Neural cell (in vitro differentiated cells): Measurements from ENCODE around the gene TIGD3. TPM values are rescaled to one million over a fixed set of nuclear protein-coding genes. Genes with fewer than 3 reads are reported as not detected.

Experiments
- H2AFZ ChIP-seq: fragments of 200-600, 300-800 bp; sonication (generic), shearing (Covaris generic); 2 replicates; pipeline ENCODE4 v1.6.0; 2014; ENCODE audit warnings: low read depth, mild to moderate bottlenecking, antibody characterized with exemption, low read length, moderate library complexity
- H3F3A ChIP-seq: fragments of 200-600 bp; shearing (Covaris generic); 2 replicates; pipeline ENCODE4 v1.6.1; 2016; ENCODE audit warnings: mild to moderate bottlenecking, moderate library complexity, mixed read lengths, antibody characterized with exemption, low read length; ENCODE audit not compliant: insufficient read depth, poor library complexity, severe bottlenecking
- H3K27ac ChIP-seq: fragments of 200-600, 300-800 bp; sonication (generic), shearing (Covaris generic); 2 replicates; pipeline ENCODE4 v1.5.1; 2014; ENCODE audit warnings: mild to moderate bottlenecking, low read length, moderate library complexity
- H3K27me3 ChIP-seq: fragments of 300-800, 200-600 bp; sonication (generic), shearing (Covaris generic); 2 replicates; pipeline ENCODE4 v1.6.0; 2014; ENCODE audit warnings: mild to moderate bottlenecking, low read depth, low read length, moderate library complexity; ENCODE audit not compliant: insufficient read depth
- H3K36me3 ChIP-seq: fragments of 300-800, 200-600 bp; sonication (generic), shearing (Covaris generic); 2 replicates; pipeline ENCODE4 v1.5.1; 2014; ENCODE audit warnings: mild to moderate bottlenecking, antibody characterized with exemption, low read length, moderate library complexity; ENCODE audit not compliant: insufficient read depth
- H3K4me2 ChIP-seq: fragments of 300-800, 200-600 bp; sonication (generic), shearing (Covaris generic); 2 replicates; pipeline ENCODE4 v1.6.0; 2014; ENCODE audit warnings: mild to moderate bottlenecking, low read length
- H3K4me3 ChIP-seq: fragments of 300-800, 200-600 bp; sonication (generic), shearing (Covaris generic); 2 replicates; pipeline ENCODE4 v1.5.1; 2014; ENCODE audit warnings: mild to moderate bottlenecking, low read length, moderate library complexity
- H3K79me2 ChIP-seq: fragments of 200-600 bp; shearing (Covaris generic); replicated peaks from 2 replicates; pipeline ENCODE4 v1.6.0; 2014; ENCODE audit warnings: mild to moderate bottlenecking, low read length, moderate library complexity; ENCODE audit not compliant: insufficient read depth
- H3K9ac ChIP-seq: fragments of 300-800, 200-600 bp; sonication (generic), shearing (Covaris generic); 2 replicates; pipeline ENCODE4 v1.6.1; 2016; ENCODE audit warnings: mild to moderate bottlenecking, low read length, mixed read lengths
- H3K9me2 ChIP-seq: fragments of 200-600 bp; shearing (Covaris generic); 2 replicates; pipeline ENCODE4 v1.6.1; 2016; ENCODE audit warnings: mild to moderate bottlenecking, low read length, mixed read lengths; ENCODE audit not compliant: insufficient read depth
- H3K9me3 ChIP-seq: fragments of 200-600, 300-800 bp; sonication (generic), shearing (Covaris generic); 2 replicates; pipeline ENCODE4 v1.6.1; 2016; ENCODE audit warnings: mild to moderate bottlenecking, mixed run types, low read length, moderate library complexity, mixed read lengths
- H4K20me1 ChIP-seq: fragments of 200-600 bp; shearing (Covaris generic); 2 replicates; pipeline ENCODE4 v1.6.1; 2016; ENCODE audit warnings: mild to moderate bottlenecking, mixed run types; ENCODE audit not compliant: insufficient read depth
- EP300 ChIP-seq: fragments of 450-650 bp; conservative IDR thresholded peaks from 2 replicates; pipeline ENCODE4 v1.6.1; 2014; ENCODE audit warnings: antibody characterized with exemption, mild to moderate bottlenecking, moderate library complexity; ENCODE audit not compliant: poor library complexity, severe bottlenecking
- EZH2 ChIP-seq: fragments of 200-600, 300-800 bp; shearing (Covaris generic), sonication (generic); IDR thresholded peaks from 2 replicates; pipeline ENCODE4 v1.6.1; 2014; ENCODE audit warnings: antibody characterized with exemption, low read length, borderline replicate concordance, mild to moderate bottlenecking; ENCODE audit not compliant: insufficient read depth, poor library complexity, severe bottlenecking
- MXI1 ChIP-seq: fragments of 450-650 bp; conservative IDR thresholded peaks from 2 replicates; pipeline ENCODE4 v1.6.1; 2014; ENCODE audit warnings: antibody characterized with exemption, mild to moderate bottlenecking; ENCODE audit not compliant: poor library complexity, severe bottlenecking
- POLR2AphosphoS5 ChIP-seq: IDR thresholded peaks from 2 replicates; pipeline ENCODE4 v1.6.1; 2012
- RAD21 ChIP-seq: fragments of 450-650 bp; conservative IDR thresholded peaks from 2 replicates; pipeline ENCODE4 v1.6.1; 2014; ENCODE audit warnings: antibody characterized with exemption, mild to moderate bottlenecking, moderate library complexity
- SMC3 ChIP-seq: fragments of 450-650 bp; conservative IDR thresholded peaks from 2 replicates; pipeline ENCODE4 v1.6.1; 2014; ENCODE audit warnings: antibody characterized with exemption, mild to moderate bottlenecking, moderate library complexity; ENCODE audit not compliant: poor library complexity
- TAF1 ChIP-seq: IDR thresholded peaks from 2 replicates; pipeline ENCODE4 v1.6.1; 2012; ENCODE audit warnings: low read depth
- polyA plus RNA-seq: library from polyadenylated mRNA; depleted of rRNA; stranded (reverse); fragments of >200 nt; gene quantifications from 2 replicates; pipeline ENCODE4 v1.2.3, GENCODE V29; 2014
- TF ChIP-seq, protein P1 (sequence below): fragments of 450-650 bp; IDR thresholded peaks from 2 replicates; pipeline ENCODE4 v1.5.1; 2014; ENCODE audit warnings: antibody characterized with exemption, mild to moderate bottlenecking, moderate library complexity; ENCODE audit not compliant: poor library complexity, severe bottlenecking
- TF ChIP-seq, protein P2 (sequence below): IDR thresholded peaks from 2 replicates; pipeline ENCODE4 v1.6.1; 2012; ENCODE audit warnings: borderline replicate concordance

The TIGD3 gene
- polyA plus RNA-seq, 1 donor from 2014 or later, result 16.1 TPM

DNA sequence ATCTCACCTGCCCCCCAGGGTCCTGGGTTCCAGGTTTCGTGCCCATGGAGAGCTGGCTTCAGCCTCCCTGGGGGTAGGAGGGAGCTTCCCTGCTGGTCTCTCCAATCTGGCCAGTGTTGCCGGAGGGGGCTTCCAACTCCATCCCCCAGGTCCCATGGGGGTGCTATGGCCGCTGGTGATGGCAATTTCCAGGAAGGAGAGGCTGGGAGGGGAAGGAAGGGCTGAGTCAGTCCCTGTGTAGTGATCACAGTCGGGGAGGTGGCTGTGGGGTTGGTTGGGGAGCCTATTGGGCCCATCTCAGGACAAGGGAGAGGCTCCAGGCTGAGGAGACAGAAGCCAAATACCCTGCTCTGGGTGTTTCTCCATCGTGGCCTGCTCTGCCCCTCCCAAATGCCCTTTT, 45.5 kb upstream of the TIGD3 start:
- no peaks in the 10 kb centered on the region for H3K36me3 ChIP-seq
- H3F3A ChIP-seq, result no peaks in the 10 kb centered on the region
- peaks cover 5% of the 10 kb centered on the region for H3K27me3 ChIP-seq
- H4K20me1 ChIP-seq, result no peaks in the 10 kb centered on the region
- TF ChIP-seq SMC3 (no peak), MXI1 (no peak), POLR2AphosphoS5 (no peak), EP300 (no peak), TAF1 (no peak), RAD21 (no peak), EZH2 (no peak)
- TF ChIP-seq, protein P1, sequence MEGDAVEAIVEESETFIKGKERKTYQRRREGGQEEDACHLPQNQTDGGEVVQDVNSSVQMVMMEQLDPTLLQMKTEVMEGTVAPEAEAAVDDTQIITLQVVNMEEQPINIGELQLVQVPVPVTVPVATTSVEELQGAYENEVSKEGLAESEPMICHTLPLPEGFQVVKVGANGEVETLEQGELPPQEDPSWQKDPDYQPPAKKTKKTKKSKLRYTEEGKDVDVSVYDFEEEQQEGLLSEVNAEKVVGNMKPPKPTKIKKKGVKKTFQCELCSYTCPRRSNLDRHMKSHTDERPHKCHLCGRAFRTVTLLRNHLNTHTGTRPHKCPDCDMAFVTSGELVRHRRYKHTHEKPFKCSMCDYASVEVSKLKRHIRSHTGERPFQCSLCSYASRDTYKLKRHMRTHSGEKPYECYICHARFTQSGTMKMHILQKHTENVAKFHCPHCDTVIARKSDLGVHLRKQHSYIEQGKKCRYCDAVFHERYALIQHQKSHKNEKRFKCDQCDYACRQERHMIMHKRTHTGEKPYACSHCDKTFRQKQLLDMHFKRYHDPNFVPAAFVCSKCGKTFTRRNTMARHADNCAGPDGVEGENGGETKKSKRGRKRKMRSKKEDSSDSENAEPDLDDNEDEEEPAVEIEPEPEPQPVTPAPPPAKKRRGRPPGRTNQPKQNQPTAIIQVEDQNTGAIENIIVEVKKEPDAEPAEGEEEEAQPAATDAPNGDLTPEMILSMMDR, result no peak
- TF ChIP-seq, protein P2, sequence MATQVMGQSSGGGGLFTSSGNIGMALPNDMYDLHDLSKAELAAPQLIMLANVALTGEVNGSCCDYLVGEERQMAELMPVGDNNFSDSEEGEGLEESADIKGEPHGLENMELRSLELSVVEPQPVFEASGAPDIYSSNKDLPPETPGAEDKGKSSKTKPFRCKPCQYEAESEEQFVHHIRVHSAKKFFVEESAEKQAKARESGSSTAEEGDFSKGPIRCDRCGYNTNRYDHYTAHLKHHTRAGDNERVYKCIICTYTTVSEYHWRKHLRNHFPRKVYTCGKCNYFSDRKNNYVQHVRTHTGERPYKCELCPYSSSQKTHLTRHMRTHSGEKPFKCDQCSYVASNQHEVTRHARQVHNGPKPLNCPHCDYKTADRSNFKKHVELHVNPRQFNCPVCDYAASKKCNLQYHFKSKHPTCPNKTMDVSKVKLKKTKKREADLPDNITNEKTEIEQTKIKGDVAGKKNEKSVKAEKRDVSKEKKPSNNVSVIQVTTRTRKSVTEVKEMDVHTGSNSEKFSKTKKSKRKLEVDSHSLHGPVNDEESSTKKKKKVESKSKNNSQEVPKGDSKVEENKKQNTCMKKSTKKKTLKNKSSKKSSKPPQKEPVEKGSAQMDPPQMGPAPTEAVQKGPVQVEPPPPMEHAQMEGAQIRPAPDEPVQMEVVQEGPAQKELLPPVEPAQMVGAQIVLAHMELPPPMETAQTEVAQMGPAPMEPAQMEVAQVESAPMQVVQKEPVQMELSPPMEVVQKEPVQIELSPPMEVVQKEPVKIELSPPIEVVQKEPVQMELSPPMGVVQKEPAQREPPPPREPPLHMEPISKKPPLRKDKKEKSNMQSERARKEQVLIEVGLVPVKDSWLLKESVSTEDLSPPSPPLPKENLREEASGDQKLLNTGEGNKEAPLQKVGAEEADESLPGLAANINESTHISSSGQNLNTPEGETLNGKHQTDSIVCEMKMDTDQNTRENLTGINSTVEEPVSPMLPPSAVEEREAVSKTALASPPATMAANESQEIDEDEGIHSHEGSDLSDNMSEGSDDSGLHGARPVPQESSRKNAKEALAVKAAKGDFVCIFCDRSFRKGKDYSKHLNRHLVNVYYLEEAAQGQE, result no peak
- H3K79me2 ChIP-seq, result no peaks in the 10 kb centered on the region
- H3K27ac ChIP-seq, result no peak overlapping the region
- H3K4me3 ChIP-seq, result no peak overlapping the region
- H3K9me2 ChIP-seq, result no peaks in the 10 kb centered on the region
- H3K9ac ChIP-seq, result no peak overlapping the region
- no peak overlapping the region for H3K4me2 ChIP-seq
- no peak overlapping the region for H2AFZ ChIP-seq
- H3K9me3 ChIP-seq, result no peaks in the 10 kb centered on the region

DNA sequence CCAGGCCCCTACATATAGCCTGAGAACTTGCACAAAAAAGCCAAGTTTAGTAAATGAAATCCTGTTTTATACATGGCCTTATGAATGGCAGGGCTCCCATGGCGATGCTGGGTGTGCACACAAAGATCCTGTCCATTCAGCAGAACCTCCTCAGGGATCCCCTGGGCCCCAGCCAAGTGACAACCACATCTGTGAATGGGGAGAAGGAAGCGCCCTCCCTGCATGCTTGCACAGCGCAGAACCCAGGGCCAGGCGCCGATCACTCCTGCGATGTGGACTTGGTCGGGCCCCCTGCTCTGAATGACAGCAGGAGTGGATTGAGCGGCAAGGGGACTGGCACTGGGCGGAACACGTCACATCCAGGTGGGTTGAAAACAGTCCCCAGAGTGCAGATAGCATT, 44.3 kb upstream of the TIGD3 start:
- no peaks in the 10 kb centered on the region for H3F3A ChIP-seq
- peaks cover 7% of the 10 kb centered on the region for H3K27me3 ChIP-seq
- H3K4me2 ChIP-seq, result no peak overlapping the region
- H3K4me3 ChIP-seq, result no peak overlapping the region
- H3K9ac ChIP-seq, result no peak overlapping the region
- no peaks in the 10 kb centered on the region for H3K79me2 ChIP-seq
- no peaks in the 10 kb centered on the region for H4K20me1 ChIP-seq
- no peak overlapping the region for H2AFZ ChIP-seq
- no peak overlapping the region for H3K27ac ChIP-seq
- no peaks in the 10 kb centered on the region for H3K9me2 ChIP-seq
- TF ChIP-seq RAD21 (no peak), EP300 (no peak), SMC3 (no peak), EZH2 (no peak), MXI1 (no peak), TAF1 (no peak), POLR2AphosphoS5 (no peak)
- TF ChIP-seq, protein P1, result no peak
- TF ChIP-seq, protein P2, result no peak
- no peaks in the 10 kb centered on the region for H3K9me3 ChIP-seq
- H3K36me3 ChIP-seq, result no peaks in the 10 kb centered on the region
